Adrenal gland (tissue), 5 donors: Measurements from ENCODE around the gene TPI1.

ENCODE experiments used
- POLR2A ChIP-seq, 2 donors: fragments of 450-650 bp; IDR thresholded peaks; one replicate each; pipeline ENCODE4 v1.6.1; 2017; ENCODE audit warnings: antibody characterized with exemption in 2 of 2, mild to moderate bottlenecking in 2 of 2, moderate library complexity in 1 of 2
- TF ChIP-seq, protein P1 (sequence below), 6 experiments: fragments of 450-650 bp in 4 of 6; fragments of 200-600 bp in 2 of 6; sonication (generic) in 1 of 6; IDR thresholded peaks; 1 replicate in 5 of 6; 2 replicates in 1 of 6; pipeline versions ENCODE4 v1.5.1 to v1.8.0; 2016 to 2021; ENCODE audit warnings: antibody characterized with exemption in 6 of 6, mild to moderate bottlenecking in 2 of 6, moderate library complexity in 1 of 6
- donor health status: DM: no; HTN: no; CAD: no.

DNA sequence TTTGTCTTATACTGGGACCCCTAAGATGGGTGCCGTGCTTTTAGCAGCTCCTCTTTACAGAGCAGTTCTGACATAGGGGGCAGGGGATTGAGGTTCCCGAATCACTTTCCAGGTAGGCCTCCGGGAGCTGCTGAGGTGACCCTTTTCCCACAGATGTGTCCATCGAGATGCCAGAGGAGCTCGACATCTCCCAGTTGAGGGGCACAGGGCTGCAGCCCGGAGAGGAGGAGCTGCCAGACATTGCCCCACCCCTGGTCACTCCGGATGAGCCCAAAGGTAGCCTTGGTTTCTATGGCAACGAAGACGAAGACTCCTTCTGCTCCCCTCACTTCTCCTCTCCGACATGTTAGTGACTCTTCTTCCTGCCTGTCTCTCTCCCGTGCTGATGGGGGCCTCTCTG lies 4.3 kb upstream of the TPI1 start:
- TF ChIP-seq, protein P1, sequence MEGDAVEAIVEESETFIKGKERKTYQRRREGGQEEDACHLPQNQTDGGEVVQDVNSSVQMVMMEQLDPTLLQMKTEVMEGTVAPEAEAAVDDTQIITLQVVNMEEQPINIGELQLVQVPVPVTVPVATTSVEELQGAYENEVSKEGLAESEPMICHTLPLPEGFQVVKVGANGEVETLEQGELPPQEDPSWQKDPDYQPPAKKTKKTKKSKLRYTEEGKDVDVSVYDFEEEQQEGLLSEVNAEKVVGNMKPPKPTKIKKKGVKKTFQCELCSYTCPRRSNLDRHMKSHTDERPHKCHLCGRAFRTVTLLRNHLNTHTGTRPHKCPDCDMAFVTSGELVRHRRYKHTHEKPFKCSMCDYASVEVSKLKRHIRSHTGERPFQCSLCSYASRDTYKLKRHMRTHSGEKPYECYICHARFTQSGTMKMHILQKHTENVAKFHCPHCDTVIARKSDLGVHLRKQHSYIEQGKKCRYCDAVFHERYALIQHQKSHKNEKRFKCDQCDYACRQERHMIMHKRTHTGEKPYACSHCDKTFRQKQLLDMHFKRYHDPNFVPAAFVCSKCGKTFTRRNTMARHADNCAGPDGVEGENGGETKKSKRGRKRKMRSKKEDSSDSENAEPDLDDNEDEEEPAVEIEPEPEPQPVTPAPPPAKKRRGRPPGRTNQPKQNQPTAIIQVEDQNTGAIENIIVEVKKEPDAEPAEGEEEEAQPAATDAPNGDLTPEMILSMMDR (IDR thresholded peaks at IDR 0.05) = no peak
- no peak for TF ChIP-seq POLR2A (IDR thresholded peaks at IDR 0.05)
